Muscle layer of colon (tissue), 2 donors: ENCODE results near the gene ATG2A.

Source experiments
- H3K27ac ChIP-seq: one replicate; pipeline ENCODE4 v1.7.0; 2013; ENCODE audit warnings: low read depth, mild to moderate bottlenecking, low read length, moderate library complexity
- H3K27me3 ChIP-seq, 2 donors: one replicate each; pipeline ENCODE4 v1.7.0; 2013; ENCODE audit warnings: low read length in 2 of 2, mild to moderate bottlenecking in 2 of 2; ENCODE audit not compliant: insufficient read depth in 2 of 2, control insufficient read depth in 1 of 2
- H3K36me3 ChIP-seq: one replicate; pipeline ENCODE4 v1.7.0; 2013; ENCODE audit warnings: mild to moderate bottlenecking, low read length; ENCODE audit not compliant: insufficient read depth
- H3K4me1 ChIP-seq: one replicate; pipeline ENCODE4 v1.7.0; 2013; ENCODE audit warnings: mild to moderate bottlenecking, low read length; ENCODE audit not compliant: insufficient read depth
- H3K4me3 ChIP-seq, 2 donors: one replicate each; pipeline ENCODE4 v1.7.0; 2013; ENCODE audit warnings: low read length in 2 of 2, low read depth in 1 of 2, mild to moderate bottlenecking in 1 of 2, moderate library complexity in 1 of 2
- H3K9ac ChIP-seq: one replicate; pipeline ENCODE4 v1.7.0; 2013; ENCODE audit warnings: low read length
- H3K9me3 ChIP-seq: one replicate; pipeline ENCODE4 v1.7.0; 2013; ENCODE audit warnings: mild to moderate bottlenecking, low read length
- donor health status: abdominal sarcoma.
- donor health status: Adenocarcinoma of cecum.

ATG2A gene

GRCh38 chr11:64923944-64924909 lies 7.2 kb upstream of the ATG2A start, which contains the start of gene PPP2R5B:
Gene PPP2R5B, plus strand, starts transcription at chr11:64924689. Its CDS starts 1,046 bp downstream, at chr11:64925735.
- H3K4me3 ChIP-seq, result peak within 1 kb of the TSS; percentile 60 to 92
- H3K27me3 ChIP-seq, result no peaks in the 10 kb centered on the region
- peaks cover 20% of the 10 kb centered on the region for H3K4me1 ChIP-seq
- peak within 1 kb of the TSS; percentile 97 for H3K27ac ChIP-seq
- peaks cover 19% of the 10 kb centered on the region for H3K36me3 ChIP-seq
- H3K9ac ChIP-seq, result peak within 1 kb of the TSS; percentile 87
- no peaks in the 10 kb centered on the region for H3K9me3 ChIP-seq

GRCh38 chr11:64923151-64923661 lies 6.2 kb upstream of the ATG2A start:
- H3K36me3 ChIP-seq, result peaks cover 12% of the 10 kb centered on the region
- no peak overlapping the region for H3K27ac ChIP-seq
- no peak overlapping the region for H3K9ac ChIP-seq
- no peaks in the 10 kb centered on the region for H3K9me3 ChIP-seq
- H3K27me3 ChIP-seq, result no peaks in the 10 kb centered on the region
- H3K4me3 ChIP-seq, result peak overlapping the region in 1 of 2 donors; percentile 92
- peaks cover 25% of the 10 kb centered on the region for H3K4me1 ChIP-seq

- Histone ChIP-seq H3K36me3 (no peaks in the 10 kb centered on the region), H3K9me3 (no peaks in the 10 kb centered on the region), H3K4me3 (no peak overlapping the region), H3K9ac (no peak overlapping the region), H3K27me3 (no peaks in the 10 kb centered on the region), H3K4me1 (peaks cover 32% of the 10 kb centered on the region), H3K27ac (no peak overlapping the region)
Observed at GRCh38 chr11:64921384-64921783, 4.4 kb upstream of the ATG2A start.

GRCh38 chr11:64920124-64920523 lies 3.1 kb upstream of the ATG2A start:
- H3K4me3 ChIP-seq, result no peak overlapping the region
- H3K9ac ChIP-seq, result no peak overlapping the region
- no peaks in the 10 kb centered on the region for H3K36me3 ChIP-seq
- no peak overlapping the region for H3K27ac ChIP-seq
- H3K9me3 ChIP-seq, result no peaks in the 10 kb centered on the region
- H3K4me1 ChIP-seq, result peaks cover 32% of the 10 kb centered on the region
- H3K27me3 ChIP-seq, result no peaks in the 10 kb centered on the region

- Histone ChIP-seq H3K36me3 (no peaks in the 10 kb centered on the region), H3K4me3 (no peak overlapping the region), H3K27ac (no peak overlapping the region), H3K9ac (no peak overlapping the region), H3K9me3 (no peaks in the 10 kb centered on the region), H3K27me3 (no peaks in the 10 kb centered on the region), H3K4me1 (peaks cover 33% of the 10 kb centered on the region)
Observed at GRCh38 chr11:64919627-64920026, 2.6 kb upstream of the ATG2A start.

GRCh38 chr11:64918017-64918416 lies 1.0 kb upstream of the ATG2A start:
- no peaks in the 10 kb centered on the region for H3K27me3 ChIP-seq
- H3K4me3 ChIP-seq, result peak overlapping the region; percentile 31 to 81
- H3K9ac ChIP-seq, result peak overlapping the region; percentile 83
- peaks cover 14% of the 10 kb centered on the region for H3K36me3 ChIP-seq
- H3K9me3 ChIP-seq, result no peaks in the 10 kb centered on the region
- H3K4me1 ChIP-seq, result peaks cover 27% of the 10 kb centered on the region
- peak overlapping the region; percentile 73 for H3K27ac ChIP-seq

GRCh38 chr11:64917663-64917995 lies 620 bp upstream of the ATG2A start:
- Histone ChIP-seq H3K9ac (peak overlapping the region; percentile 83), H3K36me3 (peaks cover 18% of the 10 kb centered on the region), H3K4me1 (peaks cover 27% of the 10 kb centered on the region), H3K9me3 (no peaks in the 10 kb centered on the region), H3K27ac (peak overlapping the region; percentile 73), H3K4me3 (peak overlapping the region; percentile 31 to 81), H3K27me3 (no peaks in the 10 kb centered on the region)

GRCh38 chr11:64916040-64916774 lies 802 bp downstream of the ATG2A start:
- Histone ChIP-seq H3K36me3 (peaks cover 30% of the 10 kb centered on the region), H3K9me3 (no peaks in the 10 kb centered on the region), H3K27me3 (no peaks in the 10 kb centered on the region), H3K4me3 (peak overlapping the region; percentile 92 to 98), H3K9ac (peak overlapping the region; percentile 95), H3K27ac (peak overlapping the region; percentile 71), H3K4me1 (peaks cover 27% of the 10 kb centered on the region)

GRCh38 chr11:64915376-64915887 lies 1.6 kb downstream of the ATG2A start:
- Histone ChIP-seq H3K9me3 (no peaks in the 10 kb centered on the region), H3K27me3 (no peaks in the 10 kb centered on the region), H3K9ac (no peak overlapping the region), H3K4me3 (peak overlapping the region in 1 of 2 donors; percentile 98), H3K4me1 (peaks cover 27% of the 10 kb centered on the region), H3K27ac (no peak overlapping the region), H3K36me3 (peaks cover 38% of the 10 kb centered on the region)

GRCh38 chr11:64914123-64914522 lies 2.9 kb downstream of the ATG2A start:
- H3K4me3 ChIP-seq, result no peak overlapping the region
- H3K4me1 ChIP-seq, result peaks cover 27% of the 10 kb centered on the region
- peaks cover 51% of the 10 kb centered on the region for H3K36me3 ChIP-seq
- no peaks in the 10 kb centered on the region for H3K9me3 ChIP-seq
- H3K9ac ChIP-seq, result no peak overlapping the region
- H3K27me3 ChIP-seq, result no peaks in the 10 kb centered on the region
- H3K27ac ChIP-seq, result no peak overlapping the region

GRCh38 chr11:64913171-64913727 lies 3.8 kb downstream of the ATG2A start:
- Histone ChIP-seq H3K36me3 (peaks cover 58% of the 10 kb centered on the region), H3K27ac (no peak overlapping the region), H3K9me3 (no peaks in the 10 kb centered on the region), H3K27me3 (no peaks in the 10 kb centered on the region), H3K9ac (no peak overlapping the region), H3K4me1 (peaks cover 23% of the 10 kb centered on the region), H3K4me3 (no peak overlapping the region)
